ENCODE measurements around the gene LMAN2L.

DNA sequence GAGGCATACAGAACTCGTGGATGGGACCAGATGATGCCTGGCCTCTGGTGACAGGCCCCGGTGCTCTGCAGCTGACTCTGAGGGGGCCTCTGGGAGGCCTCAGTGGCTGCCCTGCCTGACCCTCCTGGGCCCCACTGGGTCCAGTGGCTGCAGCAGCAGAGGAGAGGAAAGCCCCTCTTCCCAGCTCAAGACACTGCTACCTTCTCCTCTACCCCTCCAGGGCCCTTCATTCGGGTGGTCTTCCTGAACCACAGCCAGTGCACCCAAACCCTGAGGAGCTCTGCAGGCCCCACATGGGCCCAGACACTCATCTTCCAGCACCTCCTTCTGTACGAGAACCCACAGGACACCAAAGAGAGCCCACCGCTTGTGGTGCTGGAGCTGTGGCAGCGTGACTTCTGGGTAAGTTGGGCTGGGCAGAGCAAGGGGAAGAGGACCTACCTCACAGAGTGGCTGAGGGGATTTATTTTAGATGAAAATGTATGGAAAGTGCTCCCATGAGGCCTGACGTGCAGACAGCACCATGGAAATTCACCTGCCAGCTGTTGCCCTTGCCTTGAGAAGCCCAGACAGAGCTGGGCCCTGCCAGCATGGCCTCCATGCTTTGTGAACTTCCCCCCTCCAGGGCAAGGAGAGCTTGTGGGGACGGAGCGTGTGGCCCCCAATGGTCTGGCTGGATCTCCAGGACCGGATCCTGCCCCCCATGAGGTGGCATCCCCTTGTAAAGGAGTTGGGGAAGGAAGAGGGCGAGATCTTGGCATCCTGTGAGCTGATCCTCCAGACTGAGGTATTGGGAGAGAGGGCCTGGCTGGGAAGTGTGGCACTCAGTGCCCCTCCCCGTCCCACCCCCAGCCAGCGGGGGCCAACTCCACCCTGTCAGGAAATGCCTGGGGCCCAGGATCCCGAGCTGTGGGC, 46.3 kb downstream of the LMAN2L start:
- TF ChIP-seq, protein P1, sequence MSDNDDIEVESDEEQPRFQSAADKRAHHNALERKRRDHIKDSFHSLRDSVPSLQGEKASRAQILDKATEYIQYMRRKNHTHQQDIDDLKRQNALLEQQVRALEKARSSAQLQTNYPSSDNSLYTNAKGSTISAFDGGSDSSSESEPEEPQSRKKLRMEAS (IDR thresholded peaks at IDR 0.05; ENCODE audit: low read depth), result no peak
- TF ChIP-seq, protein P2, sequence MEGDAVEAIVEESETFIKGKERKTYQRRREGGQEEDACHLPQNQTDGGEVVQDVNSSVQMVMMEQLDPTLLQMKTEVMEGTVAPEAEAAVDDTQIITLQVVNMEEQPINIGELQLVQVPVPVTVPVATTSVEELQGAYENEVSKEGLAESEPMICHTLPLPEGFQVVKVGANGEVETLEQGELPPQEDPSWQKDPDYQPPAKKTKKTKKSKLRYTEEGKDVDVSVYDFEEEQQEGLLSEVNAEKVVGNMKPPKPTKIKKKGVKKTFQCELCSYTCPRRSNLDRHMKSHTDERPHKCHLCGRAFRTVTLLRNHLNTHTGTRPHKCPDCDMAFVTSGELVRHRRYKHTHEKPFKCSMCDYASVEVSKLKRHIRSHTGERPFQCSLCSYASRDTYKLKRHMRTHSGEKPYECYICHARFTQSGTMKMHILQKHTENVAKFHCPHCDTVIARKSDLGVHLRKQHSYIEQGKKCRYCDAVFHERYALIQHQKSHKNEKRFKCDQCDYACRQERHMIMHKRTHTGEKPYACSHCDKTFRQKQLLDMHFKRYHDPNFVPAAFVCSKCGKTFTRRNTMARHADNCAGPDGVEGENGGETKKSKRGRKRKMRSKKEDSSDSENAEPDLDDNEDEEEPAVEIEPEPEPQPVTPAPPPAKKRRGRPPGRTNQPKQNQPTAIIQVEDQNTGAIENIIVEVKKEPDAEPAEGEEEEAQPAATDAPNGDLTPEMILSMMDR (IDR thresholded peaks at IDR 0.05), result no peak
- TF ChIP-seq, protein P3, sequence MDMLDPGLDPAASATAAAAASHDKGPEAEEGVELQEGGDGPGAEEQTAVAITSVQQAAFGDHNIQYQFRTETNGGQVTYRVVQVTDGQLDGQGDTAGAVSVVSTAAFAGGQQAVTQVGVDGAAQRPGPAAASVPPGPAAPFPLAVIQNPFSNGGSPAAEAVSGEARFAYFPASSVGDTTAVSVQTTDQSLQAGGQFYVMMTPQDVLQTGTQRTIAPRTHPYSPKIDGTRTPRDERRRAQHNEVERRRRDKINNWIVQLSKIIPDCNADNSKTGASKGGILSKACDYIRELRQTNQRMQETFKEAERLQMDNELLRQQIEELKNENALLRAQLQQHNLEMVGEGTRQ (IDR thresholded peaks at IDR 0.05; ENCODE audit: borderline replicate concordance, low read depth, low read length), result no peak
- TF ChIP-seq NFIC (IDR thresholded peaks at IDR 0.05; ENCODE audit: borderline replicate concordance) (no peak), ELF1 (IDR thresholded peaks at IDR 0.05) (no peak), EP300 (IDR thresholded peaks at IDR 0.05; ENCODE audit: borderline replicate concordance in 1 of 2, low read depth in 1 of 2, low read length in 1 of 2) (no peak), SMC3 (IDR thresholded peaks at IDR 0.05; ENCODE audit: low read depth, low read length) (no peak), MXI1 (IDR thresholded peaks at IDR 0.05; ENCODE audit: low read depth, low read length) (no peak), CHD2 (IDR thresholded peaks at IDR 0.05; ENCODE audit: low read length, partially characterized antibody) (no peak), JUND (IDR thresholded peaks at IDR 0.05) (no peak), TEAD4 (IDR thresholded peaks at IDR 0.05; ENCODE audit: borderline replicate concordance, insufficient read depth) (no peak)
- TF ChIP-seq, protein P4, sequence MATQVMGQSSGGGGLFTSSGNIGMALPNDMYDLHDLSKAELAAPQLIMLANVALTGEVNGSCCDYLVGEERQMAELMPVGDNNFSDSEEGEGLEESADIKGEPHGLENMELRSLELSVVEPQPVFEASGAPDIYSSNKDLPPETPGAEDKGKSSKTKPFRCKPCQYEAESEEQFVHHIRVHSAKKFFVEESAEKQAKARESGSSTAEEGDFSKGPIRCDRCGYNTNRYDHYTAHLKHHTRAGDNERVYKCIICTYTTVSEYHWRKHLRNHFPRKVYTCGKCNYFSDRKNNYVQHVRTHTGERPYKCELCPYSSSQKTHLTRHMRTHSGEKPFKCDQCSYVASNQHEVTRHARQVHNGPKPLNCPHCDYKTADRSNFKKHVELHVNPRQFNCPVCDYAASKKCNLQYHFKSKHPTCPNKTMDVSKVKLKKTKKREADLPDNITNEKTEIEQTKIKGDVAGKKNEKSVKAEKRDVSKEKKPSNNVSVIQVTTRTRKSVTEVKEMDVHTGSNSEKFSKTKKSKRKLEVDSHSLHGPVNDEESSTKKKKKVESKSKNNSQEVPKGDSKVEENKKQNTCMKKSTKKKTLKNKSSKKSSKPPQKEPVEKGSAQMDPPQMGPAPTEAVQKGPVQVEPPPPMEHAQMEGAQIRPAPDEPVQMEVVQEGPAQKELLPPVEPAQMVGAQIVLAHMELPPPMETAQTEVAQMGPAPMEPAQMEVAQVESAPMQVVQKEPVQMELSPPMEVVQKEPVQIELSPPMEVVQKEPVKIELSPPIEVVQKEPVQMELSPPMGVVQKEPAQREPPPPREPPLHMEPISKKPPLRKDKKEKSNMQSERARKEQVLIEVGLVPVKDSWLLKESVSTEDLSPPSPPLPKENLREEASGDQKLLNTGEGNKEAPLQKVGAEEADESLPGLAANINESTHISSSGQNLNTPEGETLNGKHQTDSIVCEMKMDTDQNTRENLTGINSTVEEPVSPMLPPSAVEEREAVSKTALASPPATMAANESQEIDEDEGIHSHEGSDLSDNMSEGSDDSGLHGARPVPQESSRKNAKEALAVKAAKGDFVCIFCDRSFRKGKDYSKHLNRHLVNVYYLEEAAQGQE (IDR thresholded peaks at IDR 0.05; ENCODE audit: low read depth, low read length), result no peak
- TF ChIP-seq, protein P5, sequence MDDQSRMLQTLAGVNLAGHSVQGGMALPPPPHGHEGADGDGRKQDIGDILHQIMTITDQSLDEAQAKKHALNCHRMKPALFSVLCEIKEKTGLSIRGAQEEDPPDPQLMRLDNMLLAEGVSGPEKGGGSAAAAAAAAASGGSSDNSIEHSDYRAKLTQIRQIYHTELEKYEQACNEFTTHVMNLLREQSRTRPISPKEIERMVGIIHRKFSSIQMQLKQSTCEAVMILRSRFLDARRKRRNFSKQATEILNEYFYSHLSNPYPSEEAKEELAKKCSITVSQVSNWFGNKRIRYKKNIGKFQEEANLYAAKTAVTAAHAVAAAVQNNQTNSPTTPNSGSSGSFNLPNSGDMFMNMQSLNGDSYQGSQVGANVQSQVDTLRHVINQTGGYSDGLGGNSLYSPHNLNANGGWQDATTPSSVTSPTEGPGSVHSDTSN (IDR thresholded peaks at IDR 0.05), result no peak
